Uterus (tissue), 2 donors: ENCODE data around the gene AP2M1.

ENCODE experiments used
- POLR2A ChIP-seq, 2 donors: fragments of 450-650 bp; IDR thresholded peaks; one replicate each; pipeline ENCODE4 v1.6.1; 2016; ENCODE audit warnings: antibody characterized with exemption in 2 of 2, mild to moderate bottlenecking in 1 of 2, moderate library complexity in 1 of 2
- TF ChIP-seq, protein P1 (sequence below), 4 experiments: fragments of 200-600 bp in 2 of 4; fragments of 450-650 bp in 2 of 4; sonication (generic) in 2 of 4; IDR thresholded peaks; one replicate each; pipeline ENCODE4 v1.5.1; 2016 to 2019; ENCODE audit warnings: antibody characterized with exemption in 4 of 4, mild to moderate bottlenecking in 2 of 4, moderate library complexity in 1 of 4

- TF ChIP-seq, protein P1, sequence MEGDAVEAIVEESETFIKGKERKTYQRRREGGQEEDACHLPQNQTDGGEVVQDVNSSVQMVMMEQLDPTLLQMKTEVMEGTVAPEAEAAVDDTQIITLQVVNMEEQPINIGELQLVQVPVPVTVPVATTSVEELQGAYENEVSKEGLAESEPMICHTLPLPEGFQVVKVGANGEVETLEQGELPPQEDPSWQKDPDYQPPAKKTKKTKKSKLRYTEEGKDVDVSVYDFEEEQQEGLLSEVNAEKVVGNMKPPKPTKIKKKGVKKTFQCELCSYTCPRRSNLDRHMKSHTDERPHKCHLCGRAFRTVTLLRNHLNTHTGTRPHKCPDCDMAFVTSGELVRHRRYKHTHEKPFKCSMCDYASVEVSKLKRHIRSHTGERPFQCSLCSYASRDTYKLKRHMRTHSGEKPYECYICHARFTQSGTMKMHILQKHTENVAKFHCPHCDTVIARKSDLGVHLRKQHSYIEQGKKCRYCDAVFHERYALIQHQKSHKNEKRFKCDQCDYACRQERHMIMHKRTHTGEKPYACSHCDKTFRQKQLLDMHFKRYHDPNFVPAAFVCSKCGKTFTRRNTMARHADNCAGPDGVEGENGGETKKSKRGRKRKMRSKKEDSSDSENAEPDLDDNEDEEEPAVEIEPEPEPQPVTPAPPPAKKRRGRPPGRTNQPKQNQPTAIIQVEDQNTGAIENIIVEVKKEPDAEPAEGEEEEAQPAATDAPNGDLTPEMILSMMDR (IDR thresholded peaks at IDR 0.05) = no peak
- TF ChIP-seq POLR2A (IDR thresholded peaks at IDR 0.05) = no peak
Measured at GRCh38 chr3:184158404-184158803, 16.3 kb upstream of the AP2M1 start.
